ENCODE measurements around the gene TLR2.

DNA sequence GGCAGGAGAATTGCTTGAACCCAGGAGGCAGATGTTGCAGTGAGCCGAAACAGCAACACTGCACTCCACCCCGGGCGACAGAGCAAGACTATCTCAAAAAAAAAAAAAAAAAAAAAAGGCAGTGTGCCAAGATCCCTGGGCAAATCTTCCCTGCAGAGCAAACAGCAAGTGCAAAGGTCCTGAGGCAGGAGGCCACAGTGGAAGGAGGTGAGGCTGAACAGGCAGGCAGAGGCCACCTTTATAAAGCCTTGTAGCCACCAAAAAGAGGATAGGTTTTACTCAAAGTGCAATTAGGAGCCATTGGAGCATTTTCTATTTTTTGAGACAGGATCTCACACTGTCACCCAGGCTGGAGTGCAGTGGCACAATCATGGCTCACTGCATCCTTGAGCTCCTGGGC is 45.1 kb upstream of the TLR2 start:
- TF ChIP-seq EZH2 (IDR thresholded peaks at IDR 0.05; ENCODE audit: borderline replicate concordance, low read length) = no peak
- TF ChIP-seq, protein P1, sequence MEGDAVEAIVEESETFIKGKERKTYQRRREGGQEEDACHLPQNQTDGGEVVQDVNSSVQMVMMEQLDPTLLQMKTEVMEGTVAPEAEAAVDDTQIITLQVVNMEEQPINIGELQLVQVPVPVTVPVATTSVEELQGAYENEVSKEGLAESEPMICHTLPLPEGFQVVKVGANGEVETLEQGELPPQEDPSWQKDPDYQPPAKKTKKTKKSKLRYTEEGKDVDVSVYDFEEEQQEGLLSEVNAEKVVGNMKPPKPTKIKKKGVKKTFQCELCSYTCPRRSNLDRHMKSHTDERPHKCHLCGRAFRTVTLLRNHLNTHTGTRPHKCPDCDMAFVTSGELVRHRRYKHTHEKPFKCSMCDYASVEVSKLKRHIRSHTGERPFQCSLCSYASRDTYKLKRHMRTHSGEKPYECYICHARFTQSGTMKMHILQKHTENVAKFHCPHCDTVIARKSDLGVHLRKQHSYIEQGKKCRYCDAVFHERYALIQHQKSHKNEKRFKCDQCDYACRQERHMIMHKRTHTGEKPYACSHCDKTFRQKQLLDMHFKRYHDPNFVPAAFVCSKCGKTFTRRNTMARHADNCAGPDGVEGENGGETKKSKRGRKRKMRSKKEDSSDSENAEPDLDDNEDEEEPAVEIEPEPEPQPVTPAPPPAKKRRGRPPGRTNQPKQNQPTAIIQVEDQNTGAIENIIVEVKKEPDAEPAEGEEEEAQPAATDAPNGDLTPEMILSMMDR (IDR thresholded peaks at IDR 0.05; ENCODE audit: low read length) = no peak
